ENCODE data around the gene HEXIM2. TPM values are rescaled to one million over a fixed set of nuclear protein-coding genes. Genes with fewer than 3 reads are reported as not detected.
A peak's percentile ranks its signal among the peaks of the same experiment; 100 is the strongest.

The HEXIM2 gene
- total RNA-seq, 1 donor from 2014 or later, result 3.3 TPM

DNA sequence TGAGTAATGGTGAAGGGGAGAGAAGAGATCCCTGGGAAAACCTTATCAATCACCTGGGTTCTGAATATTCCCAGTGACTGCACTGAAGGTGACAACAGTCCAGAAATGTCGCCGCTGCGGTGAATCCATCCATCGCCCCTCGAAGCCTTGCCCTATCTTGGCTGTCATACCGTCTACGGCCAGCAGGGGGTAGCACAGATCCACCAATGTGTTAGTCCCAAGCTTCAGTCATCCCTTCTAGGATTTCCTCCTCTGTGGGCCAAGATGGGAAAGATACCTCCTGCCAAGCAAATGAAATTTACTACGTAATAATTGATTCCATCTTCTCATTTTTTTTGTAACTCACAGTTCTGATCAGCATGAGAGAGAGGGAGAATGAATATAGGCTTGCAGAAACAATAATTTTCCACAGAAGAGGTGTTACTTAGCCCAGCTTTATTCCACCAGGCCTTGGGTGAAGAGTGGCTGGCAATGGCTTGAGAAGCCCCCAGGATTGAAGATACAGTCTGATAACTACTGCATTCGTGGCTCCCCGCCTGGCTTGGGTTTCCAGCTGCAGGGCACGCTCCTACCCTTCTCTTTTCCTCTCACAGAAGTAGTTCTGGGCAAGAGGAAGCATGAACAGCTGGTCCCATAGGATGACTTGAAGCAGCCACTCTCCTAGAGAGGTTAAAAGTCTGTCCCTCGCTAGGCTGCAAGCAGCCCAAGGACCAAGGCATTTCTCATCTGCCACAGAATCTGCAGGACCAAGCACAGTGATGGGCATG is 57.4 kb downstream of the HEXIM2 start:
- peak; percentile 34 for DNase-seq (ENCODE audit: extremely low read depth, low read depth, low spot score)

Other genes starting within 250 kb of the HEXIM2 start
- not detected in 2 replicates for gene GFAP, start 246.4 kb upstream of the HEXIM2 start, total RNA-seq
- gene KIF18B, start 214.1 kb upstream of the HEXIM2 start, total RNA-seq, result 4.7 and 6.8 TPM in 2 replicates
- gene C1QL1, start 193.6 kb upstream of the HEXIM2 start, total RNA-seq, result 0.47 TPM in 1 of 2 replicates, not detected in the other
- gene DCAKD, start 110.2 kb upstream of the HEXIM2 start, total RNA-seq, result 35.2 and 37.2 TPM in 2 replicates
- 95.0 and 205 TPM in 2 replicates for gene NMT1, start 100.6 kb upstream of the HEXIM2 start, total RNA-seq
- 35.3 and 41.5 TPM in 2 replicates for gene PLCD3, start 29.4 kb upstream of the HEXIM2 start, total RNA-seq
- 5.5 and 5.6 TPM in 2 replicates for gene ACBD4, start 26.2 kb upstream of the HEXIM2 start, total RNA-seq
- gene HEXIM1, start 13.4 kb upstream of the HEXIM2 start, total RNA-seq, result 16.2 and 16.7 TPM in 2 replicates
- 3.4 and 4.6 TPM in 2 replicates for gene FMNL1, start 60.0 kb downstream of the HEXIM2 start, total RNA-seq
- not detected in 2 replicates for gene SPATA32, start 100.2 kb downstream of the HEXIM2 start, total RNA-seq
- 5.1 and 9.3 TPM in 2 replicates for gene MAP3K14, start 155.1 kb downstream of the HEXIM2 start, total RNA-seq

Data from glomerular endothelial cell (primary cell).